Adipocyte (in vitro differentiated cells): ENCODE measurements around the gene PLEKHM3.

Experiments
- DNase-seq: peaks from one replicate; pipeline ENCODE4 v3.0.0-alpha.2; 2015; ENCODE audit warnings: low read depth
- H3K27me3 ChIP-seq: replicated peaks from 2 replicates; pipeline ENCODE4 v1.7.0; 2013; ENCODE audit warnings: mild to moderate bottlenecking, low read length, moderate library complexity; ENCODE audit not compliant: control insufficient read depth, insufficient read depth
- H3K36me3 ChIP-seq: 2 replicates; pipeline ENCODE4 v1.7.0; 2013; ENCODE audit warnings: low read length, mild to moderate bottlenecking, moderate library complexity; ENCODE audit not compliant: control insufficient read depth, insufficient read depth, severe bottlenecking
- H3K4me1 ChIP-seq: 2 replicates; pipeline ENCODE4 v1.7.0; 2013; ENCODE audit warnings: mild to moderate bottlenecking, low read length, moderate library complexity; ENCODE audit not compliant: control insufficient read depth, insufficient read depth
- H3K4me3 ChIP-seq: 2 replicates; pipeline ENCODE4 v1.7.0; 2013; ENCODE audit warnings: mild to moderate bottlenecking, low read length, moderate library complexity
- H3K9ac ChIP-seq: 2 replicates; pipeline ENCODE4 v1.7.0; 2013; ENCODE audit warnings: mild to moderate bottlenecking, low read length, moderate library complexity
- H3K9me3 ChIP-seq: 2 replicates; pipeline ENCODE4 v1.7.0; 2013; ENCODE audit warnings: mild to moderate bottlenecking, low read length, moderate library complexity; ENCODE audit not compliant: control insufficient read depth

PLEKHM3 gene

GRCh38 chr2:208010506-208010905, 14.8 kb downstream of the PLEKHM3 start:
- no peak for DNase-seq
- Histone ChIP-seq H3K36me3 (no peaks in the 10 kb centered on the region), H3K9me3 (no peaks in the 10 kb centered on the region), H3K4me1 (peaks cover 27% of the 10 kb centered on the region), H3K4me3 (no peak overlapping the region), H3K9ac (no peak overlapping the region), H3K27me3 (no peaks in the 10 kb centered on the region)

- Histone ChIP-seq H3K36me3 (no peaks in the 10 kb centered on the region), H3K4me1 (peaks cover 6% of the 10 kb centered on the region), H3K4me3 (no peak overlapping the region), H3K27me3 (no peaks in the 10 kb centered on the region), H3K9me3 (no peaks in the 10 kb centered on the region), H3K9ac (no peak overlapping the region)
- no peak for DNase-seq
These were observed 18.5 kb downstream of the PLEKHM3 start for GRCh38 chr2:208006833-208007232.

DNA sequence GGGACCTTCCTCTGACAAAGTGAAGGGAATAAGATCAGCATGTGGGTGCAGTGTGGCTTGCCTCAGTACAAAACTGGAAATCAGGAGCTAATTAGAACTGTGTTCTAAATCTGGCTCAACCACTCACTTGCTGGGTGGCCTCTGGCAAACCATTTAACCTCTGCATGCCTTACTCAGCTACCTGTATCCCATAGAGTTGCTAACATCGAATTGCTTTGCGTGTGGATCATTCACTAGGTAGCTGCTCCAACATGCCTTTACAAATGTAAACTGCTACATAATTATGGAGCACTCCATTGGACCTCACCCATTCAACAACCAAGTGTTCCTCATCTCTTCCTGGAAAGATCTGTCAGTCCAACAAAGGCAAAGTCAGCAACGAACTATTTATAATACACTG, 19.0 kb downstream of the PLEKHM3 start:
- Histone ChIP-seq H3K4me1 (peaks cover 6% of the 10 kb centered on the region), H3K9me3 (no peaks in the 10 kb centered on the region), H3K27me3 (no peaks in the 10 kb centered on the region), H3K9ac (no peak overlapping the region), H3K4me3 (no peak overlapping the region), H3K36me3 (peaks cover 2% of the 10 kb centered on the region)
- DNase-seq = no peak

GRCh38 chr2:208001924-208002323, 23.4 kb downstream of the PLEKHM3 start:
- H3K4me1 ChIP-seq = peaks cover 17% of the 10 kb centered on the region
- H3K9ac ChIP-seq = no peak overlapping the region
- no peaks in the 10 kb centered on the region for H3K9me3 ChIP-seq
- H3K4me3 ChIP-seq = no peak overlapping the region
- no peak for DNase-seq
- H3K36me3 ChIP-seq = peaks cover 15% of the 10 kb centered on the region
- H3K27me3 ChIP-seq = no peaks in the 10 kb centered on the region

DNA sequence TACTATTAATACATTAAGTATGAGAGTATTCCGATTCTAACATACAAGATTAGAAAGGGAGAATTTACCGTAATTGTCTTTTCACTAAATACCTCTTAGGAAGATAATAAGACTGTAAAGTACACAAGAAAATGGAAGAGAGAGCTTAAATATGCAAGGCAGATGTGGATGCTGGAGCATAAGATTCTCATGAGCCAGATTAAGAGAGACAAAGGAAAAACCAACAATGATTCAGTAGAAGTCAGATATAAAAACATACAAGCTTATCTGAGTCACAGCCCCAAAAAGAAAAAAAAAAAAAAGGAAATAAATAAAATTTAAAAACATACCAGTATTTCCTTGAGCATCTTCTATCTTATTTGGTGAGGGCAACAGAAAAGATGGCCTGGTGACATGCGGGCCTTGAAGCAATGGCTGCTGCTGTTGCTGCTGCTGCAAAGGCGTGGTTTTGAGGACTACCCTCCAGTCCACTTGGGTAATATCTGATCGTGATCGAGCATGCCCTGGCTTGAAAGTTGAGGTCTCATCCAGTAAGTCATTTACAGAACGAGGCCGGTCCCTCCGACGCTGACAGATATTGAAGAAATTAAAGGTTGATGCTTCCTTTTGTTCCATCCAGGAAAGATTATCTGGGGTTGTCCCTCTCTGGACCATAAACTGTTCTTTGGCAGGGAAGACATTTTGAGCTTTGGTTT, 24.5 kb downstream of the PLEKHM3 start:
- H3K9me3 ChIP-seq = no peaks in the 10 kb centered on the region
- peak; percentile 15 for DNase-seq
- no peak overlapping the region for H3K9ac ChIP-seq
- no peak overlapping the region for H3K4me3 ChIP-seq
- no peaks in the 10 kb centered on the region for H3K27me3 ChIP-seq
- H3K4me1 ChIP-seq = peaks cover 28% of the 10 kb centered on the region
- peaks cover 15% of the 10 kb centered on the region for H3K36me3 ChIP-seq

DNA sequence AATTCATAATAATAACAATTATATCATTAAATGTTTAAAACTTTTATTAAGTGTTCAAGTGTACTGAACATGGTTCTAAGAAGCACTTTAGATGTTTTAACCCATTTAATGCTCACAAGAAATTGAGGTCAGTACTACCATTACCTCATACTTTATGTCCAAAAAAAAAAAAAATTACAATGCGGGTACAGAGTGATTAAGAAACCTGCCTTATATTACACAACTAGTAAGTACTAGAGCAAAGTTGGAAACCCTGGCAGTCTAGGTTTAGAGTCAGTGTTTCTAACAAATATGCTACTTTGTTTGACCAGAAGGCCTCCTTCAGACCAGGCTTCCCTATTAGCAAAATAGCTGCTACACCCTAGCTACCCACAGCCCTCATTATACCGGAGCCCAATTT, 28.5 kb downstream of the PLEKHM3 start:
- no peak overlapping the region for H3K4me3 ChIP-seq

DNA sequence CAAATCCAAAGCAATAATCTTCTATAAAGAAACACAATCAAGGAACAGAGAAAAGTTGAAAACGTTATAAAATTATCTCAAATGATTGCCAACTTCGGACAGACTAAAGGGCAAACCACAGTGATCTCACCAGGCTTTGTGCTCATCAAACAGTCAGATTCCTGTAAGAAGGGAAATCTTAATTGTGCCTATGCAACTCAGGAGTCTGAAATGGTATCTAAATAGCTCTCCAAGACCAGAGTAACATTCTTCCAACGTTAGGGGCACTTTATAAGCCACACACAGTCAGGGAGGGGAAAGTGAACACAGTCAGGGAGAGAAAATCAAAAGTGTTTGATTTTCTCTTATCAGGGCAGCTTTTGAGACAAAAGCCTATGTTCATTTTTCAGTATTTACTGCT, 29.4 kb downstream of the PLEKHM3 start:
- Histone ChIP-seq H3K36me3 (peaks cover 8% of the 10 kb centered on the region), H3K27me3 (no peaks in the 10 kb centered on the region), H3K4me3 (no peak overlapping the region), H3K4me1 (peaks cover 57% of the 10 kb centered on the region), H3K9me3 (no peaks in the 10 kb centered on the region), H3K9ac (peak overlapping the region; percentile 39)
- peak; percentile 33 for DNase-seq

More for the DNA sequence above, 28.5 kb downstream of the PLEKHM3 start:
- Histone ChIP-seq H3K4me1 (peaks cover 53% of the 10 kb centered on the region), H3K9me3 (no peaks in the 10 kb centered on the region), H3K27me3 (no peaks in the 10 kb centered on the region), H3K36me3 (peaks cover 15% of the 10 kb centered on the region), H3K9ac (peak overlapping the region; percentile 31)
- DNase-seq = peak; percentile 4

DNA sequence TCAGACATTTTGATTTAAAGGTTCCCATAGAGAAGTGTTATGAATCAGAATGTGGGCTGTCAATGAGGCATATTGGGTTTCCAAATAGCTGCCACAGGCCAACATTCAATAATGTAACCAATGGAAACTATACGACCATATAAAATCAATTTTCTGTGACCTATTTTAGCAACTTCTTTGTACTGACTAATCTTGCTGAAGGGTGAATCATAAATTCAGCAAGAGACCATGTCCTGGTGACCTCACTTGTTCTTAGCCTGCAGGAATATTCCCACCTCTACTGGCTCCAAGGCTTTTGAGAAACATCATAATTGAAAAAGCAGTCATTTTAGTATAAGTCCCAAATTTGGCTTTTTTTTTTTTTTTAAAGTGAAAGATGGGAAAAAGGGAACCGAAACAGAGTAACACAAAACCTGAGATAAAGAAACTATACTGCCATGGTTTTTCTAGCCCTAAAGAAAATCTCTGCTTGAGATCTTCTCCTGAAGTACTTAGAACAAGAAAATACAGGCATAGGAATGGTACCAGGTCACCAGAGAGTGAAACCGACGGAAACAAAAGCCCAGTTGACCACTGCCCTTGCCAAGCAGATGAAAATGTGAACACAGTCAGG, 32.1 kb downstream of the PLEKHM3 start:
- Histone ChIP-seq H3K9ac (no peak overlapping the region), H3K9me3 (no peaks in the 10 kb centered on the region), H3K4me1 (peaks cover 52% of the 10 kb centered on the region), H3K36me3 (no peaks in the 10 kb centered on the region), H3K4me3 (no peak overlapping the region), H3K27me3 (no peaks in the 10 kb centered on the region)
- peak; percentile 62 for DNase-seq

DNA sequence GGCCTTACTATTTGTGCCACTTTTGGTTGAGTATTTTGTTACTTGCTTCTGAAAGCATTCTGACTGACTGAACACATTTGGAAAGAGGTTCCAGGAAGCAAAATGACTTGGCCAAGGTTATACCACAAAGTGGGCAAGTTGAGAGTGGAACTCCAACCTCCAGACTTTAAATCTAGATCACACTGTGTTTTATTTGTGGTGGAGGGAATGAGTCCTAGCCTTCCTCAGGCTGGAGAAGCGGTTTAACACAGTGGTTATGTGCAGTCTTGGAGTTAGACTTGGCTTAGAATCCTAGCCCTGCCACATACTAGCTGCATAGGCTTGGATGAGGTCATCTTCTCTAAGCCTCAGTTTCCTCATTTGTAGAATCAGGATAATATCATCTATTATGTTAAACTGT, 33.4 kb downstream of the PLEKHM3 start:
- no peak overlapping the region for H3K9ac ChIP-seq
- H3K4me3 ChIP-seq = no peak overlapping the region
- no peaks in the 10 kb centered on the region for H3K27me3 ChIP-seq
- DNase-seq = no peak
- H3K4me1 ChIP-seq = peaks cover 40% of the 10 kb centered on the region
- H3K9me3 ChIP-seq = no peaks in the 10 kb centered on the region
- no peaks in the 10 kb centered on the region for H3K36me3 ChIP-seq

GRCh38 chr2:207990784-207991183, 34.5 kb downstream of the PLEKHM3 start:
- no peak for DNase-seq
- no peak overlapping the region for H3K4me3 ChIP-seq
- no peaks in the 10 kb centered on the region for H3K27me3 ChIP-seq
- H3K9ac ChIP-seq = no peak overlapping the region
- no peaks in the 10 kb centered on the region for H3K9me3 ChIP-seq
- H3K36me3 ChIP-seq = no peaks in the 10 kb centered on the region
- peaks cover 29% of the 10 kb centered on the region for H3K4me1 ChIP-seq

GRCh38 chr2:207988975-207989374, 36.4 kb downstream of the PLEKHM3 start:
- no peaks in the 10 kb centered on the region for H3K36me3 ChIP-seq
- H3K4me3 ChIP-seq = no peak overlapping the region
- no peak for DNase-seq
- peaks cover 22% of the 10 kb centered on the region for H3K4me1 ChIP-seq
- H3K9ac ChIP-seq = no peak overlapping the region
- H3K9me3 ChIP-seq = no peaks in the 10 kb centered on the region
- no peaks in the 10 kb centered on the region for H3K27me3 ChIP-seq
